ENCODE measurements around the gene MSI1.

GRCh38 chr12:120356567-120357030 is 12.4 kb downstream of the MSI1 start:
- TF ChIP-seq POLR2A (IDR thresholded peaks at IDR 0.05; ENCODE audit: low read length) (no peak), GATA1 (IDR thresholded peaks at IDR 0.05; ENCODE audit: low read depth, low read length) (no peak)

Data from erythroblast (primary cell).